Suppressor macrophage (primary cell): ENCODE data around the gene UCK1.
"Not testable (repeated sequence)": the region's sequence is repeated elsewhere in the genome, so short reads cannot be mapped to it uniquely, and the experiment has no call there.

Source experiments
- DNase-seq, 4 experiments: peaks; one replicate each; pipeline ENCODE4 v3.0.0-alpha.2; 2020 to 2022

Gene UCK1

GRCh38 chr9:131554087-131554842 lies 23.2 kb upstream of the UCK1 start:
- DNase-seq: no peak

GRCh38 chr9:131552030-131552429 lies 21.0 kb upstream of the UCK1 start:
- DNase-seq: peak in 1 of 4 experiments; percentile 37

- DNase-seq: not testable (repeated sequence)
These were observed 19.4 kb upstream of the UCK1 start for GRCh38 chr9:131550465-131550864.

- not testable (repeated sequence) for DNase-seq
These were observed 18.1 kb upstream of the UCK1 start for GRCh38 chr9:131549186-131549585.

GRCh38 chr9:131546336-131547084 lies 15.4 kb upstream of the UCK1 start:
- DNase-seq: no peak

GRCh38 chr9:131545786-131546335 lies 14.8 kb upstream of the UCK1 start:
- DNase-seq: no peak

- DNase-seq: no peak
These were observed 14.1 kb upstream of the UCK1 start, which contains the start of gene PRRT1B for GRCh38 chr9:131545003-131545785. Gene PRRT1B, plus strand, starts transcription at chr9:131545523. Its CDS starts 93 bp downstream, at chr9:131545616.

- no peak for DNase-seq
These were observed 12.1 kb upstream of the UCK1 start for GRCh38 chr9:131543141-131543540.

- no peak for DNase-seq
These were observed 8.3 kb upstream of the UCK1 start for GRCh38 chr9:131539223-131539923.

- DNase-seq: no peak
These were observed 6.9 kb upstream of the UCK1 start for GRCh38 chr9:131537946-131538345.

- no peak for DNase-seq
These were observed 3.7 kb upstream of the UCK1 start for GRCh38 chr9:131534721-131535237.

GRCh38 chr9:131530546-131530919 lies 530 bp downstream of the UCK1 start:
- peak; percentile 42 to 55 (median 50) for DNase-seq

- DNase-seq: no peak
These were observed 1.2 kb downstream of the UCK1 start for GRCh38 chr9:131529597-131530545.

- DNase-seq: no peak
These were observed 2.1 kb downstream of the UCK1 start for GRCh38 chr9:131528886-131529505.

GRCh38 chr9:131528186-131528585 lies 2.9 kb downstream of the UCK1 start:
- DNase-seq: no peak

- no peak for DNase-seq
These were observed 5.2 kb downstream of the UCK1 start for GRCh38 chr9:131525643-131526565.

- no peak for DNase-seq
These were observed 6.3 kb downstream of the UCK1 start for GRCh38 chr9:131524665-131525315.
